ENCODE results near the gene ME2. TPM values are rescaled to one million over a fixed set of nuclear protein-coding genes. Genes with fewer than 3 reads are reported as not detected.
A peak's percentile ranks its signal among the peaks of the same experiment; 100 is the strongest.

Gene ME2
- total and polyA plus RNA-seq, 8 donors = 16.6 to 100 (median 58.5) TPM

GRCh38 chr18:50862401-50862800 lies 16.5 kb upstream of the ME2 start:
- 68 to 87% (median 87%) methylated on average over 2 of the region's 2 CpGs for WGBS, 5 donors
- intact Hi-C loops (cut with DNase I; ENCODE audit: low total_unique reads) = no loop called here

GRCh38 chr18:50863840-50864375 lies 15.0 kb upstream of the ME2 start:
- 23 to 37% (median 31%) methylated on average over 4 of the region's 4 CpGs for WGBS, 5 donors
- intact Hi-C loops (cut with DNase I; ENCODE audit: low total_unique reads) = no loop called here
- no peak overlapping the region for H3K27ac ChIP-seq

More at GRCh38 chr18:50862401-50862800, 16.5 kb upstream of the ME2 start:
- TF ChIP-seq EP300 (IDR thresholded peaks at IDR 0.05) (no peak), POLR2A (IDR thresholded peaks at IDR 0.05) (no peak), POLR2AphosphoS5 (IDR thresholded peaks at IDR 0.05) (no peak)
- TF ChIP-seq, protein P1, sequence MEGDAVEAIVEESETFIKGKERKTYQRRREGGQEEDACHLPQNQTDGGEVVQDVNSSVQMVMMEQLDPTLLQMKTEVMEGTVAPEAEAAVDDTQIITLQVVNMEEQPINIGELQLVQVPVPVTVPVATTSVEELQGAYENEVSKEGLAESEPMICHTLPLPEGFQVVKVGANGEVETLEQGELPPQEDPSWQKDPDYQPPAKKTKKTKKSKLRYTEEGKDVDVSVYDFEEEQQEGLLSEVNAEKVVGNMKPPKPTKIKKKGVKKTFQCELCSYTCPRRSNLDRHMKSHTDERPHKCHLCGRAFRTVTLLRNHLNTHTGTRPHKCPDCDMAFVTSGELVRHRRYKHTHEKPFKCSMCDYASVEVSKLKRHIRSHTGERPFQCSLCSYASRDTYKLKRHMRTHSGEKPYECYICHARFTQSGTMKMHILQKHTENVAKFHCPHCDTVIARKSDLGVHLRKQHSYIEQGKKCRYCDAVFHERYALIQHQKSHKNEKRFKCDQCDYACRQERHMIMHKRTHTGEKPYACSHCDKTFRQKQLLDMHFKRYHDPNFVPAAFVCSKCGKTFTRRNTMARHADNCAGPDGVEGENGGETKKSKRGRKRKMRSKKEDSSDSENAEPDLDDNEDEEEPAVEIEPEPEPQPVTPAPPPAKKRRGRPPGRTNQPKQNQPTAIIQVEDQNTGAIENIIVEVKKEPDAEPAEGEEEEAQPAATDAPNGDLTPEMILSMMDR (IDR thresholded peaks at IDR 0.05) = no peak
- H3K4me1 ChIP-seq = peaks cover 0 to 15% (median 4%) of the 10 kb centered on the region in 4 donors
- no peak for DNase-seq
- H3K27me3 ChIP-seq = no peaks in the 10 kb centered on the region
- H3K4me3 ChIP-seq = no peak overlapping the region
- peak overlapping the region in 1 of 5 donors; percentile 29 for H3K27ac ChIP-seq
- no peaks in the 10 kb centered on the region for H3K9me3 ChIP-seq
- H3K36me3 ChIP-seq = no peaks in the 10 kb centered on the region

DNA sequence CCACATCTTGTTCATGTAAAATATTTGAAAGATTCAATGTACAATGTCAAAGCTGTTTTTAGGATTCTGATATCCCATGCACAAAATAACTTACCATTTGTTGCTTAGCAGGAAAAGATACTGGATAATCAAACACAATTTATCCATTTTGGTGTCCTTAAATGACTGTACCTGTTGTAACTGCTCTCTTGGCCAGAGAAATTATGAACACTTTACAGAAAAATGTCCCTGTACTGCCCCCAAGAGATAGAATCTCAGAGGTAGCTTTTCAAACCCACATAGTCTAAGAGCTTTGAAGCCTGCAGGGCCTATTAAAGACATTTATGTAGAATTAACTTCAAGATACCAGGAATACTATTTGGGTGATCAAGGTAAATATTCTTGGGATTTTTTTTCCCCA lies 12.2 kb upstream of the ME2 start:
- no peaks in the 10 kb centered on the region for H3K9me3 ChIP-seq
- H3K4me1 ChIP-seq = peaks cover 0 to 34% (median 7%) of the 10 kb centered on the region in 4 donors
- DNase-seq = peak in 1 of 2 donors; percentile 39
- H3K36me3 ChIP-seq = no peaks in the 10 kb centered on the region
- H3K4me3 ChIP-seq = no peak overlapping the region
- intact Hi-C loops (cut with DNase I; ENCODE audit: low total_unique reads) = no loop called here
- TF ChIP-seq POLR2AphosphoS5 (IDR thresholded peaks at IDR 0.05) = no peak
- no peak for TF ChIP-seq EP300 (IDR thresholded peaks at IDR 0.05)
- TF ChIP-seq, protein P1 (IDR thresholded peaks at IDR 0.05) = no peak
- TF ChIP-seq POLR2A (IDR thresholded peaks at IDR 0.05) = no peak
- H3K27me3 ChIP-seq = no peaks in the 10 kb centered on the region
- H3K27ac ChIP-seq = no peak overlapping the region

More at GRCh38 chr18:50863840-50864375, 15.0 kb upstream of the ME2 start:
- Histone ChIP-seq H3K27me3 (no peaks in the 10 kb centered on the region), H3K36me3 (no peaks in the 10 kb centered on the region), H3K4me1 (peaks cover 0 to 24% (median 4%) of the 10 kb centered on the region in 4 donors), H3K9me3 (no peaks in the 10 kb centered on the region), H3K4me3 (no peak overlapping the region)
- TF ChIP-seq EP300 (IDR thresholded peaks at IDR 0.05) (no peak), POLR2AphosphoS5 (IDR thresholded peaks at IDR 0.05) (no peak), POLR2A (IDR thresholded peaks at IDR 0.05) (no peak)
- TF ChIP-seq, protein P1 (IDR thresholded peaks at IDR 0.05) = no peak
- no peak for DNase-seq

- no peaks in the 10 kb centered on the region for H3K9me3 ChIP-seq
- no peaks in the 10 kb centered on the region for H3K36me3 ChIP-seq
- no peaks in the 10 kb centered on the region for H3K27me3 ChIP-seq
- 40 to 69% (median 47%) methylated on average over 4 of the region's 4 CpGs for WGBS, 5 donors
- no peak for DNase-seq
- H3K4me3 ChIP-seq = no peak overlapping the region
- H3K4me1 ChIP-seq = peaks cover 0 to 24% (median 3%) of the 10 kb centered on the region in 4 donors
- TF ChIP-seq EP300 (IDR thresholded peaks at IDR 0.05) (no peak), POLR2A (IDR thresholded peaks at IDR 0.05) (no peak), POLR2AphosphoS5 (IDR thresholded peaks at IDR 0.05) (no peak)
- TF ChIP-seq, protein P1 (IDR thresholded peaks at IDR 0.05) = no peak
- peak overlapping the region in 1 of 5 donors; percentile 9 for H3K27ac ChIP-seq
- intact Hi-C loops (cut with DNase I; ENCODE audit: low total_unique reads) = no loop called here
Observed at GRCh38 chr18:50869150-50869549, 9.8 kb upstream of the ME2 start.

All from stomach (tissue), 9 donors.